GM10266 (cell line): ENCODE results near the gene PARD3.
"Not testable (repeated sequence)": the region's sequence is repeated elsewhere in the genome, so short reads cannot be mapped to it uniquely, and the experiment has no call there.

Experiments used
- DNase-seq: peaks from one replicate; pipeline ENCODE4 v3.0.0; 2012; ENCODE audit errors: extremely low spot score
- TF ChIP-seq, protein P1 (sequence below): IDR thresholded peaks from 2 replicates; pipeline ENCODE4 v1.5.1; 2012; ENCODE audit warnings: mild to moderate bottlenecking, low read depth; ENCODE audit not compliant: control insufficient read depth, insufficient read depth; ENCODE audit errors: missing control alignments

The PARD3 gene

DNA sequence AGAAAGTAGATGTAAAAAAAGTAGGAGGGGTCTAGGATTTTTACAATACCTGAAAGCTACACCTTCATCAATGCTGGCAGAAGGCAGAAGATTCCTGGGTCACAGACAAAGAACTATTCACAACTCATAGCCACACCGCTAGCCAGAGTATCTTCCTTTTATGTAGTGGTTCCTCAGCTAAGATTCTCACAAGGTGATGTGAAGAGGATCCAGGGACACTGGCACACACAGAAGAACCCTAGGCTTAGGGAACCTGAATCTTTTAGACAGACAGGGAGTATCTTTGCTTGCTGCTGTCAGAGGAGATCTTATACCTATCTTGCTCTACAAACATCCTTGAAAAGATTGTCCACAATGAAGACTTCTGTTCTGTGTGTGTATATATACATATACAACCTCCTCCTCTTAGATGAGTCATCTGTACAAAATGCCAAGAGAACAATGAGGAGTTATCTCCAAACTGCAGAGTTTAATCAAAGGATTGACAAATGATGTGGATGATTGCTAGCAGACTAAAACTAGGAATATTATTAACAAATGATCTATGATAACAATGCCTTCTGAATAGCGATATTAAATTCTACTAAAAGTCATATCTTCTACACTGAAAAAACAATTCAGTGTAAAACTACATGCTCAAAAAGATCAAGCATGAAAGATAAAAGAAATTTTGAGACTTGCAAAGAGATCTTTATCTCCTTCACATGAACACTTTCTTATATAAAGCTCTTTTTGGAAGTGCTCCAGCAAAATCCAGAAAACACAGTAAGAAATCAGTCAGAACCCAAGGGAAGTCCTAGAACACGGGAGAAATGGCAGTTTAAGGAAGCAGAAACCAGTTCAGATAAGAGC lies 409.3 kb downstream of the PARD3 start:
- DNase-seq, result no peak
- TF ChIP-seq, protein P1, sequence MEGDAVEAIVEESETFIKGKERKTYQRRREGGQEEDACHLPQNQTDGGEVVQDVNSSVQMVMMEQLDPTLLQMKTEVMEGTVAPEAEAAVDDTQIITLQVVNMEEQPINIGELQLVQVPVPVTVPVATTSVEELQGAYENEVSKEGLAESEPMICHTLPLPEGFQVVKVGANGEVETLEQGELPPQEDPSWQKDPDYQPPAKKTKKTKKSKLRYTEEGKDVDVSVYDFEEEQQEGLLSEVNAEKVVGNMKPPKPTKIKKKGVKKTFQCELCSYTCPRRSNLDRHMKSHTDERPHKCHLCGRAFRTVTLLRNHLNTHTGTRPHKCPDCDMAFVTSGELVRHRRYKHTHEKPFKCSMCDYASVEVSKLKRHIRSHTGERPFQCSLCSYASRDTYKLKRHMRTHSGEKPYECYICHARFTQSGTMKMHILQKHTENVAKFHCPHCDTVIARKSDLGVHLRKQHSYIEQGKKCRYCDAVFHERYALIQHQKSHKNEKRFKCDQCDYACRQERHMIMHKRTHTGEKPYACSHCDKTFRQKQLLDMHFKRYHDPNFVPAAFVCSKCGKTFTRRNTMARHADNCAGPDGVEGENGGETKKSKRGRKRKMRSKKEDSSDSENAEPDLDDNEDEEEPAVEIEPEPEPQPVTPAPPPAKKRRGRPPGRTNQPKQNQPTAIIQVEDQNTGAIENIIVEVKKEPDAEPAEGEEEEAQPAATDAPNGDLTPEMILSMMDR, result no peak

DNA sequence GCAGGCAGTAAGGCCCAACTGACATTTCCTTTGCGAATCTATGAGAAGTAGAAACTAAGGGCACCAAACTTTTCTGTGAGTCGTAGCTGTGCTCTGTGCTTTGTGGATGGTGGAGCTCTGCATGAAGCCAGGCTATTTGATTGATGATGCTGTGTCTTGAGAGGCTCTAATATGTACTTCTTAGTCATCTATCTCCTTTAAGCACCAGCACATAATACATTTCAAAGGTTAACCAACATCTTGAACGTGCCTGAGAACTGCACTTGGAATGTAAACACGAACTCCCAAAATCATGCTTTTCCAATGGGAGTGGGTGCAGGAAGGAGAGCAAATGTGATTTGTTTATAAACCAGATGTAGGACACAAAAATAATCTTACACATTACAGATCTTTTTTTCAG lies 411.6 kb downstream of the PARD3 start:
- TF ChIP-seq, protein P1, result no peak
- no peak for DNase-seq

DNA sequence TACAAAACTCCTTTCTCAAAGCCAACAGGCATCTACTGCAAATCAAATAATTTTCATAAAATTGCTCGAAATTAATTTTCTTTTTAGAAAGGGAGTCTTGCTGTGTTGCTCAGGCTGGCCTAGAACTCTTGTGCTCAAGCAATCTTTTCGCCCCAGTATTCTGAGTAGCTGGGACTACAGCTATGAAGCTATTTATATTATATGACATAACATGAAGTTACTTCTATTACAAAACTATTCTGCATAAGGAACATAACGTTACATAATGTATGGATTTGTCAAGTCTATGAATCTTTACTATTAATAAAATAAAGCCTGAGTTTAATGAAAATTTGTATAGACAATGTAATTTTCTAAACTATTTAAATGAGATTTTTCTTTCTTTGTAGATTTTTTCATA lies 415.0 kb downstream of the PARD3 start:
- TF ChIP-seq, protein P1, result no peak
- no peak for DNase-seq

DNA sequence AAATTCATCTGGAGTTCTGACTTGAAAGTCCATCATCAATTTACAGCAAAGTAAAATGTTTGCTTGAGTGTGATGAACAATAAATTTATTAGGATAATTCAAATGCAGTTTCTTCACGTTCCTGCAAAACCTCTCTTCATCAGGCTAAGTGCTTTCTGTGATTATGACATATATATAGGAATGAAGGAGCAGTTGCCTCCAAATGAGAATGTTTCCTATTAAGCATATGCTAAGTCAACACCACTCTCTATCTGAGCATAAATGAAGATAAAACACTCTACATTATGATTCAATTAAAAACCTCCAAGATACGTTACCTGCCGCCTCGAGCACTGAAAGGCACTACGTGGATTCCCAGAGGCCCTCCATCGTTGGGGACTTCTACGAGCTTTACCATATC lies 416.1 kb downstream of the PARD3 start:
- TF ChIP-seq, protein P1, result no peak
- no peak for DNase-seq

DNA sequence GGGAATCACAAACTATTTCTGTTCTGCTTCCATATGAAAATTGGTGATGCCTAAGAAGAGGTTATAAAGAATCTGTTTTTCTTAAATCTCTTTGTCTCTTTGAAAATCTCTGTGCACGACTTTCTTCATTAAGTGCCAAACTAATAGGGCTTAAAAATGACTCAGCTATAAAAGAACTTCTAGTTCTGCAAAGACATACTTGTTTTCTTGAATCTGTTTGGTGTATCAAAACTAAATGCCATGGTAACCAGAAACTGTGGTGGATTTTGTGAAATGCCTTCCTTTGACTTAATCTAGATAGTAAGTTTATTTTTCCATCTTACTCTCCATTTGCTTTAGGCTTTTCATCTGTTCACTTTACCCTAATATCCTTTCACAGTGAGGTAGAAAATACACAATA lies 417.8 kb downstream of the PARD3 start:
- TF ChIP-seq, protein P1, result no peak
- DNase-seq, result no peak

DNA sequence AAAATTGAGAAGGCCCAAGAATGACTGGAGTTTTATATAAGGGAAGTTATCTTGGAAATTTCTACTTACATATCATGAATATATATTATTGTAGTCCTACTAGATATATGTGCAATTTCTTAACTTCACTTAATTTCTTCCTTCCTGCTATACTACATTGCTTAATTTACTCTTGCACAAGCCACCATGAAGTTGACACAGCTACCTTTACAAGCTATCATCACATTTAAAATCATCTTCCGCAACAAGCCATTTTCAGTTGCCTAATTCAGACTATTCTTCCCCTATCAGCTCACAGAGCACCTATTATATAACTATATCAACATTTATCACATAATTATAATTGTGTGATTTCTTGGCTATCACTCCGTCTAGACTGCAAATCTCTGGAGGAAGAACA lies 418.4 kb downstream of the PARD3 start:
- TF ChIP-seq, protein P1, result no peak
- no peak for DNase-seq

DNA sequence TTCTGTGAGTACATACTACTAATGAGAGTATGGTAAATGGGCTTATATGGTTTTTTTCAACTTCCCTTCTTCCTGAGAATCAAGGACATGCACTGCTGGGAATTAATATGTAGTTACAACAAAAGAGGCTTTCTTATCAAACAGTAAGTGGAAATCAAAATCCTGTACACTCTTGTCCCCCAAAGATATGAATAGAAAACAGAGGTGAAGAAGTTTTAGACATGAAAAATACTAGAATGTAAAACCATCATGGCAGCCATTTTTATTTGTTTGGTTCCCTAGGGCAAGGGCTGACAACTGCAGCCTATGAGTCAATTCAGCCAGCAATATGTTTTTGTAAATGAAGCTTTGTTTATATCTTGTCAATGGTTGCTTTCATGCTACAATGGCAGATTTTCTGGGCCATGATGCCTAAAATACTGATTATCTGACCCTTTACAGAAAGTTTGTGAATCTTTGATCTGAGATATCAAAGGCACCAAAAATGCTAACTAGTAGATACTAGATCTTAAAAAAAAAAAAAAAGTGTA lies 422.4 kb downstream of the PARD3 start:
- TF ChIP-seq, protein P1, result no peak
- no peak for DNase-seq

DNA sequence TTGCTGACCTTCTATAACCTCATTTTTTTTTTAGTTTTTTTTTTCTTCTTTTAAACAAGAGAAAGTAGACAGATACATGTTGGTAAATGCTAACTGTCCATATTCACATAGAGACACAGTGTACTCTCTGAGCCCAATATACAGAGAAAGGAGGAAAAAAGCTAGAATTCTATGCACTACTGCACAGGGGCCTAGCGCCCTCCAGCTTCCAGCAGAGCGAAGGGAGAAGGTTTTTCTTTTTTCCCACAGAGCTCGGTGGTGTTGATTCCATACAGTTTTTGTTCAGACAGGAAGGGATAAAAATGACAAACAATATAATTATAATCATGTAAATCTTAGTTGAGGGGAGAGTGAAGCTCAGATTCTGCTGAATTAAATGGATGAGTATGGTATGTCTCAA lies 423.9 kb downstream of the PARD3 start:
- DNase-seq, result not testable (repeated sequence)
